Cardiac muscle cell (in vitro differentiated cells and primary cell): ENCODE results near the gene R3HCC1L. TPM values are rescaled to one million over a fixed set of nuclear protein-coding genes. Genes with fewer than 3 reads are reported as not detected.

ENCODE experiments used
- DNase-seq, 2 donors: peaks; one replicate each; pipeline versions ENCODE4 v3.0.0 to v3.0.0-alpha.2; 2010 to 2017; ENCODE audit warnings: low read depth in 1 of 2, low spot score in 1 of 2
- H3K27ac ChIP-seq: fragments of 200-600 bp; sonication (generic); 2 replicates; pipeline ENCODE4 v1.5.1; 2016
- H3K27me3 ChIP-seq: fragments of 200-600 bp; sonication (generic); 2 replicates; pipeline ENCODE4 v1.6.0; 2016; ENCODE audit warnings: control low read depth
- H3K36me3 ChIP-seq: fragments of 200-600 bp; sonication (generic); 2 replicates; pipeline ENCODE4 v1.5.1; 2016; ENCODE audit warnings: control low read depth
- H3K4me1 ChIP-seq: fragments of 200-600 bp; sonication (generic); 2 replicates; pipeline ENCODE4 v1.8.1; 2017; ENCODE audit warnings: low read depth, mild to moderate bottlenecking, mixed run types
- H3K4me3 ChIP-seq: fragments of 200-600 bp; sonication (generic); 2 replicates; pipeline ENCODE4 v1.5.1; 2016; ENCODE audit warnings: mild to moderate bottlenecking
- H3K9me3 ChIP-seq: fragments of 200-600 bp; sonication (generic); 2 replicates; pipeline ENCODE4 v1.5.1; 2017; ENCODE audit warnings: low read depth, mild to moderate bottlenecking, control low read depth
- CTCF ChIP-seq: IDR thresholded peaks from 2 replicates; pipeline ENCODE4 v1.5.1; 2012; ENCODE audit warnings: low read depth, mild to moderate bottlenecking, low read length
- polyA plus RNA-seq: library from polyadenylated mRNA; unstranded; fragments of >200 nt; fragmentation: Nextera tagmentation; extraction: Ambion mirVana; gene quantifications from 2 replicates; pipeline ENCODE4 v1.2.1, GENCODE V29; 2016
- total RNA-seq: library from RNA; depleted of rRNA; stranded (reverse); fragments of >200 nt; gene quantifications from 2 replicates; pipeline ENCODE4 v1.2.3, GENCODE V29; 2016

R3HCC1L gene
- total and polyA plus RNA-seq, 2 experiments from 2014 or later, result 15.8 to 16.9 TPM

GRCh38 chr10:98205351-98205750 lies 70.9 kb downstream of the R3HCC1L start:
- Histone ChIP-seq H3K36me3 (peaks cover 18% of the 10 kb centered on the region), H3K27ac (no peak overlapping the region), H3K4me1 (no peaks in the 10 kb centered on the region), H3K27me3 (no peaks in the 10 kb centered on the region), H3K4me3 (no peak overlapping the region), H3K9me3 (no peaks in the 10 kb centered on the region)
- TF ChIP-seq CTCF, result no peak
- DNase-seq, result no peak

- Histone ChIP-seq H3K27ac (no peak overlapping the region), H3K4me3 (no peak overlapping the region), H3K4me1 (no peaks in the 10 kb centered on the region), H3K27me3 (no peaks in the 10 kb centered on the region), H3K36me3 (peaks cover 18% of the 10 kb centered on the region), H3K9me3 (no peaks in the 10 kb centered on the region)
- DNase-seq, result no peak
- no peak for TF ChIP-seq CTCF
Observed at GRCh38 chr10:98208925-98209324, 74.5 kb downstream of the R3HCC1L start.

- no peak for DNase-seq
- H3K36me3 ChIP-seq, result peaks cover 18% of the 10 kb centered on the region
- no peaks in the 10 kb centered on the region for H3K9me3 ChIP-seq
- no peak overlapping the region for H3K27ac ChIP-seq
- no peaks in the 10 kb centered on the region for H3K27me3 ChIP-seq
- TF ChIP-seq CTCF, result no peak
- H3K4me3 ChIP-seq, result no peak overlapping the region
- no peaks in the 10 kb centered on the region for H3K4me1 ChIP-seq
Observed at GRCh38 chr10:98209441-98209840, 75.0 kb downstream of the R3HCC1L start.

GRCh38 chr10:98212196-98212595 lies 77.7 kb downstream of the R3HCC1L start:
- no peaks in the 10 kb centered on the region for H3K9me3 ChIP-seq
- H3K27ac ChIP-seq, result no peak overlapping the region
- H3K36me3 ChIP-seq, result peaks cover 18% of the 10 kb centered on the region
- H3K4me3 ChIP-seq, result no peak overlapping the region
- H3K27me3 ChIP-seq, result no peaks in the 10 kb centered on the region
- no peak for TF ChIP-seq CTCF
- DNase-seq, result no peak
- H3K4me1 ChIP-seq, result no peaks in the 10 kb centered on the region

GRCh38 chr10:98213740-98214139 lies 79.3 kb downstream of the R3HCC1L start:
- TF ChIP-seq CTCF, result no peak
- Histone ChIP-seq H3K27me3 (no peaks in the 10 kb centered on the region), H3K9me3 (no peaks in the 10 kb centered on the region), H3K4me3 (no peak overlapping the region), H3K4me1 (no peaks in the 10 kb centered on the region), H3K36me3 (peaks cover 10% of the 10 kb centered on the region), H3K27ac (no peak overlapping the region)
- no peak for DNase-seq

GRCh38 chr10:98215373-98215772 lies 80.9 kb downstream of the R3HCC1L start:
- Histone ChIP-seq H3K9me3 (no peaks in the 10 kb centered on the region), H3K4me3 (no peak overlapping the region), H3K36me3 (no peaks in the 10 kb centered on the region), H3K27me3 (no peaks in the 10 kb centered on the region), H3K27ac (no peak overlapping the region), H3K4me1 (no peaks in the 10 kb centered on the region)
- no peak for DNase-seq
- no peak for TF ChIP-seq CTCF
